MCF 10A (cell line): ENCODE measurements around the gene OSBP2. TPM values are rescaled to one million over a fixed set of nuclear protein-coding genes. Genes with fewer than 3 reads are reported as not detected.

ENCODE experiments used
- BruUV-seq: library from RNA; stranded (reverse); fragments of 400-500 nt; replicated peaks from 2 replicates; lab custom pipeline; 2021; lab: Mats Ljungman, UMichigan
- CTCF ChIA-PET: fragments of 300-600 bp; sonication (Branson Sonifier 250); formaldehyde crosslinking; extraction: SDS; loops from one replicate; lab custom pipeline; 2021; ENCODE audit warnings: antibody characterized with exemption, inconsistent platforms; lab: Yijun Ruan, JAX
- POLR2A ChIA-PET: fragments of 300-600, 350-650 bp; sonication (Branson Sonifier 250); formaldehyde crosslinking; extraction: SDS; loops from one replicate; lab custom pipeline; 2020; ENCODE audit warnings: antibody characterized with exemption, inconsistent platforms; lab: Yijun Ruan, JAX
- DNase-seq: peaks from one replicate; pipeline ENCODE4 v3.0.0-alpha.2; 2018; ENCODE audit not compliant: unreplicated experiment
- H3K27ac Mint-ChIP-seq: one replicate; pipeline ENCODE4 v1.8.0; 2022; ENCODE audit warnings: mild to moderate bottlenecking, low read depth, mixed read lengths; ENCODE audit not compliant: unreplicated experiment
- H3K27me3 Mint-ChIP-seq: one replicate; pipeline ENCODE4 v1.8.0; 2022; ENCODE audit warnings: mixed read lengths; ENCODE audit not compliant: insufficient read depth, unreplicated experiment
- H3K36me3 Mint-ChIP-seq: one replicate; pipeline ENCODE4 v1.8.0; 2022; ENCODE audit warnings: mild to moderate bottlenecking, moderate library complexity, mixed read lengths; ENCODE audit not compliant: insufficient read depth, unreplicated experiment
- H3K4me1 Mint-ChIP-seq: one replicate; pipeline ENCODE4 v1.8.0; 2022; ENCODE audit warnings: mixed read lengths; ENCODE audit not compliant: insufficient read depth, unreplicated experiment
- H3K4me3 Mint-ChIP-seq: one replicate; pipeline ENCODE4 v1.8.0; 2022; ENCODE audit warnings: mild to moderate bottlenecking, moderate library complexity, mixed read lengths; ENCODE audit not compliant: unreplicated experiment
- H3K9me3 Mint-ChIP-seq: one replicate; pipeline ENCODE4 v1.8.0; 2022; ENCODE audit warnings: mixed read lengths; ENCODE audit not compliant: unreplicated experiment
- intact Hi-C: fragments of 100-400 bp; cut with micrococcal nuclease; formaldehyde crosslinking; loops from 2 replicates; pipeline ENCODE4 v1.14.1; 2022
- total RNA-seq: library from RNA; stranded (reverse); gene quantifications from 2 replicates; pipeline ENCODE4 v1.2.3, GENCODE V29; 2022
- TF ChIP-seq, protein P1 (sequence below): fragments of 200-600 bp; IDR thresholded peaks from one replicate; pipeline ENCODE4 v1.8.0; 2022; ENCODE audit warnings: antibody characterized with exemption, mild to moderate bottlenecking; ENCODE audit not compliant: unreplicated experiment

Gene OSBP2
- total RNA-seq, 1 experiment from 2014 or later, result 276 TPM

DNA sequence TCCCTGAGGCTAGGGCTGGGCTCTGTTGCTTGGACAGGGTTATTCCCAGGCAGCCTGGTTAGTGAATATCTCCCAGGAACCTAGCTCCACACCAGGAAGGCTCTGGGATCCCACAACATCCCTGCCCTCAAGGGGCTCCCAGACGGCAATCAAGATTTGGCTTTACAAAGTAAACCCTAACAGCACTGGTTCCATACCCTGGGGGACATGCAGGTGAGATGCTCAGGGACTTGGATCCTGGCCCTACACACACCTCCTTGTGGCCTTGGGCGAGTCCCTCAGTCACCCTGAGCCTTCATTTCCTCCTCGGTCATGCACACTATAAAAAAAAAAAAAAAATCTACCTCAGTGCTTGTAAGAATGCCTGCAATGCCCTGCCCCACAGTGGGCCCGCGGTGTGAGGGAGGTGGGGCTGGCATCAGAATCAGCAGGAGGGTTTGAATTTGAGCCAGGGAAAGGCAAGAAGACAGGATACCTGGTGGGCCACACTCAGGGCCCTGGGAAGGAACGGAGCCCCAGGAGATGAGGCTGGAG, 187.6 kb downstream of the OSBP2 start:
- ChIA-PET CTCF (interaction anchor here (0.7 to 1.8 kb wide), 3 partner anchors 7 to 118 kb away, joined by 3 to 9 read pairs (median 3); no protein-coding TSS in a partner anchor), POLR2A (no interaction called here)
- no peak for DNase-seq
- peaks cover 13% of the 10 kb centered on the region for H3K36me3 Mint-ChIP-seq
- H3K4me3 Mint-ChIP-seq, result no peak overlapping the region
- no peaks in the 10 kb centered on the region for H3K27me3 Mint-ChIP-seq
- no TSS peak for BruUV-seq
- no peaks in the 10 kb centered on the region for H3K4me1 Mint-ChIP-seq
- no peak overlapping the region for H3K27ac Mint-ChIP-seq
- intact Hi-C loops, result no loop called here
- TF ChIP-seq, protein P1, sequence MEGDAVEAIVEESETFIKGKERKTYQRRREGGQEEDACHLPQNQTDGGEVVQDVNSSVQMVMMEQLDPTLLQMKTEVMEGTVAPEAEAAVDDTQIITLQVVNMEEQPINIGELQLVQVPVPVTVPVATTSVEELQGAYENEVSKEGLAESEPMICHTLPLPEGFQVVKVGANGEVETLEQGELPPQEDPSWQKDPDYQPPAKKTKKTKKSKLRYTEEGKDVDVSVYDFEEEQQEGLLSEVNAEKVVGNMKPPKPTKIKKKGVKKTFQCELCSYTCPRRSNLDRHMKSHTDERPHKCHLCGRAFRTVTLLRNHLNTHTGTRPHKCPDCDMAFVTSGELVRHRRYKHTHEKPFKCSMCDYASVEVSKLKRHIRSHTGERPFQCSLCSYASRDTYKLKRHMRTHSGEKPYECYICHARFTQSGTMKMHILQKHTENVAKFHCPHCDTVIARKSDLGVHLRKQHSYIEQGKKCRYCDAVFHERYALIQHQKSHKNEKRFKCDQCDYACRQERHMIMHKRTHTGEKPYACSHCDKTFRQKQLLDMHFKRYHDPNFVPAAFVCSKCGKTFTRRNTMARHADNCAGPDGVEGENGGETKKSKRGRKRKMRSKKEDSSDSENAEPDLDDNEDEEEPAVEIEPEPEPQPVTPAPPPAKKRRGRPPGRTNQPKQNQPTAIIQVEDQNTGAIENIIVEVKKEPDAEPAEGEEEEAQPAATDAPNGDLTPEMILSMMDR, result no peak
- H3K9me3 Mint-ChIP-seq, result no peaks in the 10 kb centered on the region

GRCh38 chr22:30882974-30883533, 188.4 kb downstream of the OSBP2 start:
- H3K27ac Mint-ChIP-seq, result no peak overlapping the region
- TF ChIP-seq, protein P1, result no peak
- no peak overlapping the region for H3K4me3 Mint-ChIP-seq
- no TSS peak for BruUV-seq
- DNase-seq, result no peak
- POLR2A ChIA-PET, result interaction anchor here (0.6 kb wide), 1 partner anchor 56 kb away, joined by 4 read pairs; no protein-coding TSS in a partner anchor
- H3K36me3 Mint-ChIP-seq, result peaks cover 13% of the 10 kb centered on the region
- H3K27me3 Mint-ChIP-seq, result no peaks in the 10 kb centered on the region
- intact Hi-C loops, result no loop called here
- no peaks in the 10 kb centered on the region for H3K4me1 Mint-ChIP-seq
- no peaks in the 10 kb centered on the region for H3K9me3 Mint-ChIP-seq
- CTCF ChIA-PET, result no interaction called here

DNA sequence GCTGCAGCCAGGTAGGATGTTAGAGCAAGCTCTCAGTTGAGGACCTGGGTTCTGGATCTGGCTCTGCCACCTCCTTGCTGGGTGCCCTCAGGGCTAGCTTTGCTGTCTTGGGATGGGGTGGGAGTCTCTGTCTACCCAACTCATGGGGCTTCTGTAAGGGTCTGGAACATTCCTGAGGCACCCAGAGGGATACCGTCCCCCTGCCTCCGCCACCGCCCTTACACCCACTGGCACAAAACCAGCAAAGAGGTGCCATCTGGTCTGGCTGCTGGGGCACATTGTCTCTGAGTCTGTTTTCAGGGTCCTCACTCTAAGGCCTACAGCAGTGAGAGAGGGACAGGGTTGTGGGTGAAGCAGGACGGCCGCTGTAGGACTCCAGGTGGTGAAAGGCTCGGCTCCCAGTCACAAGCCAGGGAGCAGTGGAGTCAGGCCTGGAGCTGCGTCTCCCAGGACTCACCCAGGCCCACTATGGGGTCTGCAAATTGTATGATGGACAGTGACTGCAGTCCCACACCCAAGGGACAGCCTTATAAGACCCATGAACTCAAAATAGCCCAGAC, 189.0 kb downstream of the OSBP2 start:
- no TSS peak for BruUV-seq
- TF ChIP-seq, protein P1, result no peak
- no peak overlapping the region for H3K27ac Mint-ChIP-seq
- no peaks in the 10 kb centered on the region for H3K27me3 Mint-ChIP-seq
- no peaks in the 10 kb centered on the region for H3K4me1 Mint-ChIP-seq
- H3K4me3 Mint-ChIP-seq, result no peak overlapping the region
- no peak for DNase-seq
- H3K36me3 Mint-ChIP-seq, result peaks cover 16% of the 10 kb centered on the region
- ChIA-PET CTCF (interaction anchor here (0.6 kb wide), 1 partner anchor 25 kb away, joined by 4 read pairs; no protein-coding TSS in a partner anchor), POLR2A (interaction anchor here (0.6 kb wide), 1 partner anchor 57 kb away, joined by 4 read pairs; no protein-coding TSS in a partner anchor)
- intact Hi-C loops, result no loop called here
- no peaks in the 10 kb centered on the region for H3K9me3 Mint-ChIP-seq

DNA sequence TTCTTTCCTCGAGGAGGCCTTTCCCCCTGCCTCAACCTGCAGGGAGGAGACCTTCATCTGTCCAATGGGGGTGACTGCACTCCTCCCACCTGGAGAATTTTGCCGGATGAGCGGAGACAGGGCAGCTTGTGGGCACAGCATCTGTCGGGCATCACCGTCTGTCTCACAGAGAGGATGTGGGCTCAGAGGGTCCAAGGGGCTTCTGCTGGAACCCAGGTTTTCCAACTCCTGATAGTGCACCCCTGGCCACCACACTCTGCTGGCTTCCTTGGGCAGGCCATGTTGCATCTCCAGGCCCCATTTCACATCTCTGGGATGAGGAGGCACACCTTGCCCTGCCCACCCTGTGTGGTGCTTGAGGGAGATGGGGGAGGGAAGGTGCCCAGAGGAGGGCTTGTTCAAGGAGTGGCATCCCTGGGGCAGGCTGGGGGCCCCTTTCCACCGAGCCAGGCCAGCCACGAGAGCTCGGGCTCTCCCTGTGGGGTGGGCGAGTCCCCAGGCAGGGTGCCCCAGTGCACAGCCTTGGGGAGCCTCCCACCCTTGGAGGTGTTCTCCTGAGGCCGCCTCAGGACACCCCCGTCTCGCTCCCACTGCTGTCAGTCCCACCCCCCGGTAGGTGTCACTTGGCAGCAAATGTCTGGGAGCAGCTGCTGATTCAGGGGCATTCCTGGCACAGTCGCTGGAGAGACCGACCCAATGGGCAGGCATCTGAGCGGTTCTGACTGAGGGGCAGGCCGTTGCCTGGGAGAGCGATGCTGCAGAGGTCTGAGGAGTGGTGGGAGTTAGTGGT, 189.7 kb downstream of the OSBP2 start:
- no peak overlapping the region for H3K27ac Mint-ChIP-seq
- H3K27me3 Mint-ChIP-seq, result no peaks in the 10 kb centered on the region
- no peak overlapping the region for H3K4me3 Mint-ChIP-seq
- no TSS peak for BruUV-seq
- peaks cover 19% of the 10 kb centered on the region for H3K36me3 Mint-ChIP-seq
- DNase-seq, result no peak
- intact Hi-C loops, result no loop called here
- POLR2A ChIA-PET, result no interaction called here
- H3K4me1 Mint-ChIP-seq, result no peaks in the 10 kb centered on the region
- no peaks in the 10 kb centered on the region for H3K9me3 Mint-ChIP-seq
- TF ChIP-seq, protein P1, result no peak
- CTCF ChIA-PET, result interaction anchor here (0.6 kb wide), 1 partner anchor 26 kb away, joined by 4 read pairs; no protein-coding TSS in a partner anchor
